T-helper 2 cell (primary cell): ENCODE measurements around the gene DPYSL3.
"Not testable (repeated sequence)": the region's sequence is repeated elsewhere in the genome, so short reads cannot be mapped to it uniquely, and the experiment has no call there.

Source experiments
- DNase-seq, 5 experiments: peaks; one replicate each; pipeline versions ENCODE4 v3.0.0 to v3.0.0-alpha.2; 2012 to 2022

The DPYSL3 gene

GRCh38 chr5:147400126-147400809, 109.6 kb downstream of the DPYSL3 start:
- no peak for DNase-seq

GRCh38 chr5:147398860-147399259, 111.0 kb downstream of the DPYSL3 start:
- no peak for DNase-seq

- no peak for DNase-seq
Observed at GRCh38 chr5:147397616-147398015, 112.3 kb downstream of the DPYSL3 start.

GRCh38 chr5:147396070-147396823, 113.6 kb downstream of the DPYSL3 start:
- no peak for DNase-seq

GRCh38 chr5:147393874-147394672, 115.8 kb downstream of the DPYSL3 start:
- no peak for DNase-seq

GRCh38 chr5:147391781-147392180, 118.1 kb downstream of the DPYSL3 start:
- peak in 1 of 5 experiments; percentile 8 for DNase-seq

GRCh38 chr5:147390654-147391225, 119.1 kb downstream of the DPYSL3 start:
- no peak for DNase-seq

- no peak for DNase-seq
Observed at GRCh38 chr5:147388184-147389108, 121.4 kb downstream of the DPYSL3 start.

GRCh38 chr5:147387109-147387508, 122.8 kb downstream of the DPYSL3 start:
- DNase-seq = no peak

GRCh38 chr5:147384346-147385193, 125.3 kb downstream of the DPYSL3 start:
- no peak for DNase-seq

- DNase-seq = no peak
Observed at GRCh38 chr5:147382776-147383175, 127.1 kb downstream of the DPYSL3 start.

- DNase-seq = no peak
Observed at GRCh38 chr5:147381555-147381954, 128.3 kb downstream of the DPYSL3 start.

GRCh38 chr5:147377682-147378081, 132.2 kb downstream of the DPYSL3 start:
- no peak for DNase-seq

- DNase-seq = no peak
Observed at GRCh38 chr5:147375151-147375550, 134.7 kb downstream of the DPYSL3 start.

GRCh38 chr5:147373328-147373727, 136.5 kb downstream of the DPYSL3 start:
- DNase-seq = no peak

- DNase-seq = no peak
Observed at GRCh38 chr5:147372191-147372590, 137.7 kb downstream of the DPYSL3 start.

GRCh38 chr5:147371290-147371689, 138.6 kb downstream of the DPYSL3 start:
- DNase-seq = no peak

- DNase-seq = no peak
Observed at GRCh38 chr5:147369742-147370374, 140.0 kb downstream of the DPYSL3 start.

- not testable (repeated sequence) for DNase-seq
Observed at GRCh38 chr5:147367381-147367780, 142.5 kb downstream of the DPYSL3 start.

- no peak for DNase-seq
Observed at GRCh38 chr5:147361441-147362175, 148.3 kb downstream of the DPYSL3 start.
